ENCODE measurements around the gene PPP1R15B.

PPP1R15B gene

GRCh38 chr1:204419064-204419403, 7.4 kb upstream of the PPP1R15B start:
- no peak for DNase-seq

- DNase-seq = no peak
Measured at GRCh38 chr1:204418174-204419063, 6.8 kb upstream of the PPP1R15B start.

- DNase-seq = peak; percentile 23
Measured at GRCh38 chr1:204417074-204417997, 5.7 kb upstream of the PPP1R15B start.

GRCh38 chr1:204416589-204417073, 5.0 kb upstream of the PPP1R15B start:
- no peak for DNase-seq

GRCh38 chr1:204415351-204415750, 3.7 kb upstream of the PPP1R15B start:
- no peak for DNase-seq

GRCh38 chr1:204414016-204414415, 2.4 kb upstream of the PPP1R15B start:
- DNase-seq = no peak

- DNase-seq = no peak
Measured at GRCh38 chr1:204413170-204413535, 1.5 kb upstream of the PPP1R15B start.

- peak; percentile 9 for DNase-seq
Measured at GRCh38 chr1:204410688-204411450, 748 bp downstream of the PPP1R15B start.

GRCh38 chr1:204409836-204410687, 1.6 kb downstream of the PPP1R15B start:
- DNase-seq = no peak

- DNase-seq = no peak
Measured at GRCh38 chr1:204409123-204409522, 2.5 kb downstream of the PPP1R15B start.

GRCh38 chr1:204408602-204409001, 3.0 kb downstream of the PPP1R15B start:
- no peak for DNase-seq

- DNase-seq = no peak
Measured at GRCh38 chr1:204408074-204408507, 3.5 kb downstream of the PPP1R15B start.

GRCh38 chr1:204407295-204407971, 4.2 kb downstream of the PPP1R15B start:
- DNase-seq = no peak

- no peak for DNase-seq
Measured at GRCh38 chr1:204406621-204407020, 5.0 kb downstream of the PPP1R15B start.

- DNase-seq = no peak
Measured at GRCh38 chr1:204405988-204406387, 5.6 kb downstream of the PPP1R15B start.

GRCh38 chr1:204404629-204405028, 7.0 kb downstream of the PPP1R15B start:
- DNase-seq = no peak

- DNase-seq = no peak
Measured at GRCh38 chr1:204402391-204402790, 9.2 kb downstream of the PPP1R15B start.

GRCh38 chr1:204401730-204402129, 9.9 kb downstream of the PPP1R15B start:
- no peak for DNase-seq

GRCh38 chr1:204400882-204401510, 10.6 kb downstream of the PPP1R15B start:
- DNase-seq = no peak

GRCh38 chr1:204398197-204399125, 13.2 kb downstream of the PPP1R15B start:
- peak; percentile 36 for DNase-seq
